ENCODE measurements around the gene TMTC1.
"Not testable (repeated sequence)": the region's sequence is repeated elsewhere in the genome, so short reads cannot be mapped to it uniquely, and the experiment has no call there.

Gene TMTC1

DNA sequence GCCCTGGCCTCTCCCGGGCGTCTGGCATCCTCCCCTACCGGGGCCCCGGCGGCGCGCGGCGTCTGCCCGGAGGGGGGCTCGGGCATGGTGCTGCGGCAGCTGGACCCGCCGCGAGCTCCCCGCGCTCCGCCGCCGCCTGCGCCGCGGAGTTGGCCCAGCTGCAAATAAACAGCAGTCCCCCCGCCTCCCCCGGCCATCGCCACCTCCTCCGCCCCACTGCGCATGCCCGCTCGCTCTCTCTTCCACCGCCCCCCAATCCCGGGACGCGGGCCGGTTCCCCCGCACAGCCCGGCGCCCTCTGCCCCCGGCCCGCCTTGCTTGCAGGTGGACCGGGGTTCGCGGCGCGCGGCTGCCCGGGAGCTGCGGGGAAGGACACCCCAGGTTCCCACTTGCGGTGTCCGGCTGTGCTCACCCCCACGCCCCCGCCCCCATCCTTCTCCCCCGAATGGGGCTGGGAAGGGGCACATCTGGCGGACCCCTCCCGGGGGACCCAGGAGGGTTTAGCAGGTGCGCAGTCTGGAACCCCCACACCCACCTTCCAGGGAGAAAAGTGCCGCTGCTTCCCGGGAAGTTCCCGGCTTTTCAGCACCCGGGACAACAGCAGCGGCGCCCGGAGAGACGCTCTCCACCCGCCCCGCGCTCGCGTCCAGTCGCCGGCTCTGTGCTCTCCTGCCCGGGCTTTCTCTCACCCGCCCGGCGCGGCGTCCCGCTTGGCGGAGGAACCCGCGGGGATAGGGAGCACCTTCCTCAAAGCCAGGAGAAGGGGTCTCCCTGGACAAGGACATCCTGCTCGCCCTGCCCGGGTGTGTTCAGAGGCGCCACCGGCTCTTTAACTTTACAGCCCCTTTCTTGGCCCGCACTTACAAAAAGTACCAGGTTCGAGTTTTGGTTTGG, at the start of gene TMTC1:
Gene TMTC1, minus strand, starts transcription at position 170 of the 894 bp plus-strand sequence. CDS start 191 bp downstream, outside the sequence.
- DNase-seq, result peak; percentile 64

DNA sequence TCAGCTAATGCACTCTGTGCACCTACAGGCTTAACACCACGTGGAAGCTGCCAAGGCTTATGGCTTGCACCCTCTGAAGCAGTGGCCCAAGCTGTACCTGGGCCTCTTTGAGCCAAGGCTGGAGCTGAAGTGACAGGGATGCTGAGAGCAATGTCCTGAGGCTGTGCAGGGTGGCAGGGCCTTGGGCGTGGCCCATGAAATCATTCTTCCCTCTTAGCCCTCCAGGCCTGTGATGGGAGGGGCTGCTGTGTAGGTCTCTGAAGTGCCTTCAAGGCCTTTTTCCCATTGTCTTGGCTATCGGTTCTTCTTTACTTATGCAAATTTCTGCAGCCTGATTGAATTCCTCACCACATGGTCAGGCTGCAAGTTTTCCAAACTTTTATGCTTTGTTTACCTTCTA, 47.4 kb upstream of the TMTC1 start:
- no peak for DNase-seq

DNA sequence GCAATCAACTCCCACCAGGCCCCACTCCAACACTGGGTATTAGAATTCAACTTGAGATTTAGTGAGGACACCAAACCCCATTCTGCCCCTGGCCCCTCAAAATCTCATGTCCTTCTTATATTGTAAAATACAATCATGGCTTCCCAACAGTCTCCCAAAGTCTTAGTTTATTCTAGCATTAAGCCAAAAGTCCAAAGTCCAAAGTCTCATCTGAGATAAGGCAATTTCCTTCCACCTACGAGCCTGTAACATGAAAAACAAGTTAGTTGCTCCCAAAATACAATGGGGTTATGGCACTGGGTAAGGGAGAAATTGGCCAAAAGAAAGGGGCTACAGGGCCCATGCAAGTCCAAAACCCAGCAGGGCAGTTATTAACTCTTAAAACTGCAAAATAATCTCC, 46.6 kb upstream of the TMTC1 start:
- no peak for DNase-seq

DNA sequence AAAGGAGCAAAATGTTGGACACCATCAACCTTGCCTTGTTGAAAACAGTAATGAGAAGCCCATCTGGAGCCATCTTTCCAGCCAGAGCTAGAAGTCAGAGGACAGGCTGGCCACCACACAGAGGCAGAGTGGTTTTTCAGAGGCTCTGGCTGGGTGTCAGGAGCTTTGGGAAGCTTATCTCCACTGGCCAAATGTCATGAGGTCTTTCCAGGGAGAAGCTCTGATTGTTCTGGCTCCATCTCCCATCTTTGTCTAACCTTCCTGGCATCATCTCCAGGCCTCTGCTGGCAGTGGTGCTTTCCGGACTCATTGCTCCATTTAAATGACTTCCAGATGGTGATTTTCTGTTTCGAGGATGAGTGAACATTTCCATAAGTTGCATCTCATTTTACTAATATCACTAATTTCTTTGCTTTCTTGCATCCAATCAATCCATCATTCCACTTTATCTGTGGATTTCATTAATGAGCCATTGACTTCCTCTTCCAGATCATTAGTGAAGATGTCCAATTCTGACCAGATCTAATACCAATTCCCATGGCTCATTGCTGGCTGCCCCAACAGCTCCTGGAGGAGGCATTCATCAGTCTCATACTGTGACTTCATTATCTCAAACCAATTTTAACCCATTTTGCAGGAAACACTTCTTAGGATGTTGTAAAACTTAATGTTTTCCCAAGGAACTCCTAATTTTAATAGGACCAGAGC, 35.3 kb upstream of the TMTC1 start:
- DNase-seq, result no peak

DNA sequence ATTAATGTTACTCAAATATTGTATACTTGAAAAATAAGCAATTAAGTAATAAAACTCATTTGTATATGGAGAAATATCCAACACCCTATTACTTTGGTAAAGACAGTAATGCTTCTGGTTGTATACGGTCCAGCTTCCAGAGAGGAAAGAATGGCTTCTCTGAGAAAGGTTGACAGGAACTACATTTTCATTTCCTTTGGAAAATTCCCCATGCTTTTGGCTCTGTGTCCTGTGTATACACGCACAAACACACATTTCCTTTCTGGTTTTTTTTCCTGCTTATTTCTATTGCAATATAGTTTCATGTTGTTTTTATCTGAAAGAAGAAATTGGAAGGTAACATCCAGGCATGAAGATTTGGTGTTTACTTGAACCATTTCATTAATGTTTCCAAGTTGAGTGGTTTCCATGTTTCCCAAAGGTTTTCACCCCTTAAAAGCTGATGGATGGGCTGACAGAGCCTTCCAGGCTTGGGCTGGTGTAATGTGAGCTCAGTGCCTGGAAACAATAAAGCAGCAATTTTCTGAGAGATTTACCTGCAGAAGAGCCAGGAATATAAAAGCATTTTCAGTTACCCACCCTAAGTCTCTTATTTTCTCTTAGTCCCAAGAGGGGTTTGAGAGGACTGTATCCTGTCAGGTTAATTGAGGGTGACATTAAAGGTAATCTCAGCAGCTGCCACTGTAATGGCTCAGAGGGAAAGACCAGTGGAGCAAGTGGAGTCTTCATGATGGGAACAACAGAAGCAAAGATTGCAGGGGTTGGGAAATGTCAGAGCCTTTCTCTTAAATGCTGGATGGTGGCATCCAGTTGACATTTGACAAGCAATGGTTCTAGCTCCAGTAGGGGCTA, 33.4 kb upstream of the TMTC1 start:
- DNase-seq, result no peak

DNA sequence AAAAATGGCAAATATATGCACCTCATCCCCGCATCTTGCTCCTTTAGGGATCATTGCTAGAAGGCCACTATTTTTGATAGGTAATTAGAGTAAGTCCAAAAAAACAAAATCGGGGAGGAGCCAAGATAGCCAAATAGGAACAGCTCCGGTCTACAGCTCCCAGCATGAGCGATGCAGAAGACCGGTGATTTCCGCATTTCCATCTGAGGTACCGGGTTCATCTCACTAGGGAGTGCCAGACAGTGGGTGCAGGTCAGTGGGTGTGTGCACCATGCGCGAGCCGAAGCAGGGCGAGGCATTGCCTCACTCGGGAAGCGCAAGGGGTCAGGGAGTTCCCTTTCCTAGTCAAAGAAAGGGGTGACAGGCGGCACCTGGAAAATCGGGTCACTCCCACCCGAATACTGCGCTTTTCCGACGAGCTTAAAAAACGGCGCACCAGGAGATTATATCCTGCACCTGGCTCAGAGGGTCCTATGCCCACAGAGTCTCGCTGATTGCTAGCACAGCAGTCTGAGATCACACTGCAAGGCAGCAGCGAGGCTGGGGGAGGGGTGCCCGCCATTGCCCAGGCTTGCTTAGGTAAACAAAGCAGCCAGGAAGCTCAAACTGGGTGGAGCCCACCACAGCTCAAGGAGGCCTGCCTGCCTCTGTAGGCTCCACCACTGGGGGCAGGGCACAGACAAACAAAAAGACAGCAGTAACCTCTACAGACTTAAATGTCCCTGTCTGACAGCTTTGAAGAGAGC, 26.0 kb upstream of the TMTC1 start:
- DNase-seq, result not testable (repeated sequence)

DNA sequence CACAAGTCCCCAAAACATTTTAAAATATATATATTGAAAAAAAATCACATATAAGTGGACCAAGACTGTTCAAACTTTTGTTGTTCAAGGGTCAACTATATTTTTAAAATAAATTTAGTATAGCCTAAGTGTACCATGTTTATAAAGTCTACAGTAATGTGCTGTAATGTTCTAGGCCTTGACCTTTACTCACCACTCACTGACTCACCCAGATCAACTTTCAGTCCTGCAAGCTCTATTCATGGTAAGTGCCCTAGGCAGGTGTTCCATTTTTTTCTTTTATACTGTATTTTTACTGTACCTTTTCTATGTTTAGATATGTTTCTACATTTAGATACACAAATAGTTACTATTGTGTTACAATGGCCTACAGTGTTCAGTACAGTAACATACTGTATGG, 23.4 kb upstream of the TMTC1 start:
- no peak for DNase-seq

DNA sequence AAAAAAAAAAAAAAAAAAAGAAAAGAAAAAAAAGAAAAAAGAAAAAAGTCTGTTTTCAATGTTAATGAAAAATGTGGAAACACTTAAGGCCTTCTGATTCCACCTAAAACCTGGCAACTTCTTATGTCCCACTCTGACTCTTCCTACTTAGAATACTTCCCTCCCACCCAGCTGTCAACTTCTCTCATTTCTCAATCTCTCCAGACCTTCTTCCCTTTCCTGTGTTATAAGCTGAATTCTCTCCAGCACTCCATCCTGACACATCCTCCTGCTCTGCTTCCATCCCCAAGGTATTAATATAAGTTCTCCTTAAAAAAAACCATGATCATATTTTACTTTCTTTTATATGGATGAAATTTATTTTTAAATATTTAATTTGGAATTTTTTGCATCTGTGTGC, 20.3 kb upstream of the TMTC1 start:
- DNase-seq, result no peak

DNA sequence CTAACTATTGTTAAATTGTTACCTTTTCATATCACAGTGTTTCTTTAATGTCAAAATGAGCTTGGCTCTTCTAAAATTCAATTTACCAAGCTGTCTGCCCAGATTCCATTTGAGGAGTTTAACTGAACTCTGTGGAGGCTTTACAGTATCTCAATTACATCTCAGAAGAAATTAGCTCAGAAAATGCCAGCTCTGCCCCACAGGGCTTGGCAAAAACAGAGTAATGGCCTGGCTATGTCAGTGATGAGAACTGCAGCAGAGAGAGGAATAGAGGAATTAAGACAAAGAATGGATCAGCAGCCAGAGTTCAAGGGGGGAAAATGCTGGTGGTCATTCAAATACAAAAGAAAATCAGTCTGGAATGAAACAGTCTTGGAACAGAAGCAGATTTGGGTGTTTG, 15.8 kb upstream of the TMTC1 start:
- no peak for DNase-seq

DNA sequence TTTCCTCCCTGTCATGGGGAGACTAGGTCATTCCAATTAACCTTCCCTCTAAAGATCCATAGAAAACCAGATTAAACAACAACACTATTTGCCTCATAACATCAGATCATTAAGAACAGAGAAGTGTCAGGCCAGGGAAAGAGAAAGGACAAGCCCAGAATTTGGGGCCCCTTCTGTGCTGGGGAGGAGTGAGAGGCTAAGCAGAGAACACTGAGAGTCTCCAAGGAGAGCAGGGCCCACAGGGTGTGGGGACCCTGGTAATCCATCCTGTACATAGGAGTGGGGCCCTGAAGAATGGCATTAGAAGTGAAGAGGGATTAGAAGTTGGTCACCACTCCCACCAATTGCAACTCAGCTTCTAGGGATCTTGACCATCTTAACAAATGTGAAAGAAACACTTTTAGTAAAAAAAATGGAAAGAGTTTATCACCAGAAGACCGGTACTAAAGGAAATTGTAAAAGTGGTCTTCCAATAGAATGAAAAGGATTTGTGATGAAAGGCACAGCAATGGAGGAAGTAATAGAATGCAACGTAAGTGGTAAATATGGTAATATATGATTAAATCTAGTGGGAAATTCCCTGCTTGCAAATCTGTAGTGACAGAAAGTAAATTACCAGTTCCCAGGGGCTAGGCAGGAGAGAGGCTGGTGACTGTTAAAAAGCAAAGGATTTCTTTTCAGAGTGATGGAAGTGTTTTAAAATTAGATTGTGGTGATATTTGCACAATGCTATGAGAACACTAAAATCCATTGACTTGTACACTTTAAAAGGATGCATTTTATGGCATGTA, 14.0 kb upstream of the TMTC1 start:
- no peak for DNase-seq

DNA sequence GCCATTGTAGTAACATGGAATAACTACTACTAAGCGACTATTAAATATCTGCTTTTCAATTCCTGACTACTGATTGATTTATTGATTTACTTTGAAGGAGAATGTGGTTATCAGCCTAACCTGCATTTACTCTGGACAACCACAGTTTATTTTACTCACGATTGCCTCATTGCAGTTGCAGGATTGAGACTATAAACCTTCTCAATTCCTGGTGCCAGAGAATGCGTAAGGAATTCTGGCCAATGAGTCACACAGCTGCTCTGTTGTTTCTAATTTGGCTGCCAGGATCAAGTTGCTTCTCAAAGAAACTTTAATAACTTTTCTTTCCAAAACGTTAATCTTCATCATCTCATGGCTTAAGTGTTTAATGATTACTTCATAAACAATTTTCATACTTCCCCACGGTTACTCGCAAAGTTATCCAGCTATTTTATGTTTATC, 13.1 kb upstream of the TMTC1 start:
- DNase-seq, result no peak

DNA sequence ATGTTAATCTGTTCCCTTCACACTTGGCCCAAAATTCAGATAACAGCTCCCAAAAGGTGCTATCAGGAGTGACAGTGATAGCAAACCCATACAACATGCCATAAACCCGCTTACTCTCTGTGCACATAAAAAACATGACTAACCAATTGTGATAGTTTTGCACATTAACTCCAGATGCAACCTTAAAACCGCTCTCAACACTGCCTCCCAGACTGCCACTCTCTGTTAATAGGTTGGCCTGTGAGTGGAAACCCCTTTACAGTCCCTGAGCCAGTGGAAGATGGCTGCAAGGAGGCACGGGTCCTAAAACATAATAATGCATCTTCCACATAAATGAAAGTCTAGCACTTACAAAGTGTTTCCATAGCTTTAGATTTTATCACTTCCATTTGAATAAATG, 12.0 kb upstream of the TMTC1 start:
- DNase-seq, result no peak

DNA sequence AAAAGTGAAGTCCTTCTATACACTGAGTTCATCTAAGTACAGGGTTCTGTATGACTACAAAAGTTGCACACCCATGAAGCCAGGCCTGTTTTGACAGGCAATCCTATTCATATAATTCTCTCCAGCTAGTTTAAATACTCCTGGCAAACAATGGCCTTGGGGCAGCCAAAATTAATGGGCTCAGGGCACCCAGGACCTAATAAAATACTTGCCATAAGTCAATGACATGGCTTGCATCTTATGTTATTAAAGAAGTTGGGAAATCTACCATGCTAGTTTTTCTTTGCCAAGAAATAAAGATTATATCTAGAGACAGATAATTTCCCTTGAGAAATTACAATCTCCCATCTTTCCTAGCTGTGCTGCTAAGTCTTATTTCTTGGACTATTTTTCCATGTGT, 11.1 kb upstream of the TMTC1 start:
- no peak for DNase-seq

DNA sequence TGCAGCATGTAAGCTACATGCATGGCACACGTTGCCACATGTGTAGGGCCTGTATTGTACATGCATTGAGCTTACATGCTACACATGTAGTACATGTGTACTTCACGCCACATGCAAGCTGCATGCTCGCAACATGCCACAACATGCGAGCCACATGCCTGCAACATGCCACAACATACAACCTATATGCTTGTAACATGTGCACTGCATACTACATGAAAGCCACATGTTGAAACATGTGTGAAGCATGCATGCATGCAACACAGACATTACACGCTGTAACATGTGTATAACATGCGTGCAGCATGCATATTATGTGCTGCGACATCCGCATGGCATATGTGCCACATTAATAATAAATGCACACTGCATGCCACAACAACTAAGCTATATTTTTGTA, 9.1 kb upstream of the TMTC1 start:
- DNase-seq, result no peak

DNA sequence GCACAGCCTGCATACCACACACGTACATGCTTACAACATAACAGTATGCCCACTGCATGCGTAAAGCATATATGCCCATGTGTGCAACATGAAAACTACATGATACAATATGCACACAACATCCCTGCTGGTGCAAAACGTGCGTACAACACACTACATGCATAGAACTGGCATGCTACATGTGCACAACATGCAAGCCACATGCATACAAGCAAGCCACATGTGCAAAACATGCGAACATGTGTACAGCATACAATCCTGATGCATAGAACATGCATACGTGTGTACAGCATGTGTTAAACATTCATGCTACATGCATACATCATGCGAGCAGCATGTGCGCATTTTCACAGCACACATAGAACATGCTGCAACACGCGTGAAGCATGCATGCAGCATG, 8.4 kb upstream of the TMTC1 start:
- DNase-seq, result no peak

DNA sequence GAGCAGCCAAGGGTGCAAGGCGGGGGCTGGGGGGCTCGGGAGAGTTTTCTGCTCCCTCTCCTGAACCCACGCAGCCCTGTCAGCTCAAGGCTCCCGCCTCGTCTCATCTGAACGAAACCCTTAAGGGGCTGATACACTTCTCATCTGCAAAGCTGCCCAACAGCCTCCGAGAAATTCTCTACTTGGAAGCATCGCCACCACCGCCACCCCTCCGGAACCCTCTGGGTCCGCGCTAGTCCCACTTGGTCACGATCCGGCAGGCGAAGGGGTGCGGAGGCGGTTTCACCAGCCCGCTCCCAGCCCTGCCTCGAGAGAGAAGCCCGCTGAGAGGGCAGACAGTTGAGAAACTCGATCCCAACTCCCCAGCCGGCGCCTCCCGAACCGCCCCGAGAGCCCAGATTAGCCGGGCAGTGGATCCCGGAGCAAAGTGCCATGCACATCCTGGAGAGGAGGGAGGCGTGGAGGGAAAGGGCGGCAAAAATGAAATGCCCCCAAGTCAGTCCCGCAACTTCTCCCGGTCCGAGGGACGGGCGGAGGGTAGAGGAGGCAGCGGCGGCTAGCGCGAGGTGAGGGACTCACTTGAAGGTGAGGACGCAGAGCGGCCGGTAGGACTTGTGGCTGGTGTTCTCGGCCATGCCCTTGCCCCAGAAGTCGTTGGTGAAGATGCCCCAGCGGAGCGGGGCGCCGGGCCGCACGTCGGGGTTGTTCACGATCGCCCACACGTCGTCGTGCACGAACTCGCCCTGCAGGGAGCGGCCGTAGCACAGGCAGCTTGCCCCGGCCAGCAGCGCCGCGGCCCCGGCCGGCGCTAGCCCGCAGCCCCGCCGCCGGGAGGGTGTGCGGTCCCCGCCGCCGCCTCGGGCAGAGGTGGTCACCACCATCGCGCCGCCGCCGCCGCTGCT, 620 bp downstream of the TMTC1 start:
- DNase-seq, result peak; percentile 25

DNA sequence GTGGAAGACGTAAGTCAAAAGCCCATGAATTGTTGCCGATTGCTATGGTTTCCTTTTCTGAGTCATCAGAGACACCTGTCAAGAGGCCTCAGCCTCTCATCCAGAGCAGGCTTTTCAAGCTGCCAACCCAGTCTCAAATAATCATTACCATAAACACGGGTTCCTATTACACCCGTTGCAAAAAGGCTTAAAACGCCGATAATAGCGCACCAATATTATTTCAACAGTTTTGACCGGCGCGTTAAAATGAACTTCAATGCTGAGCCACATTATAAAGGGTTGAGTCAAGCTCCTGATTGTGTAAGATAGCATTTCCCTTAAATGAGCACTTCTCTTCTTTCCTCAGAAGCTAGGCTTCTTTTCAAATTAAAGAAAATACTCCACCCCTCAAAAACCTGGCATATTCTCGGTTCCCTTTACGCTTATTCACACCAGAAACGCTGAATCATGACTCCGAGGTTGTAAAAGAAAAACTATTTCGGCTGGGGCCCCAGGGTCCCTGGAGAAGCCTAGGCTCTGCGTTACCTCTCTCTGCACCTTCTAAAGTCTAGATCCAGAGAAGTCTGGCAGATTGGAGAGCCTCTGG, 1.4 kb downstream of the TMTC1 start:
- peak; percentile 28 for DNase-seq

DNA sequence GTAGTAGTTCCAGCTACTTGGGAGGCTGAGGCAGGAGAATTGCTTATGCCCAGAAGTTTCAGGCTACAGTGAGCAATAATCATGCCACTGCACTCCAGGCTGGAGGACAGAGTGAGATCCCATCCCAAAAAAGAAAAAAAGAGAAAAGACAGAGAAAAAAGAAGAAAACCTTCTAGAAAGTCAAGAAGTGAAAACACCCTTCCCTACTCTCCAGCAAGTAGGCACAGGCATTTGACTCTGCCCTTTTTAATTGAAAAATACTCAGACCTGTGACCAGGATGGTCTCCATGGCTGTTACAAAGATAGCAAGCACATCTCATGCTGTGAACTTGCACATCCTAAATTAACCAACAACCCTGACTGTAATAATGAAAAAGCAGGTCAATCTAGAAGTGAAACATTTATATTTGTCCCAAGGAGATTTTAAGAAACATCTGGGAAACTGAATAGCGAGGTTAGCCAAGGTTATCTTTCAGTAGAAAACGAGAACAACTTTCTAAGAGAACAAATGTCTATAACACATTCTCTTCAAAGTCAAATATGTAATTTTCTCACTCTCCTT, 2.0 kb downstream of the TMTC1 start:
- DNase-seq, result no peak

DNA sequence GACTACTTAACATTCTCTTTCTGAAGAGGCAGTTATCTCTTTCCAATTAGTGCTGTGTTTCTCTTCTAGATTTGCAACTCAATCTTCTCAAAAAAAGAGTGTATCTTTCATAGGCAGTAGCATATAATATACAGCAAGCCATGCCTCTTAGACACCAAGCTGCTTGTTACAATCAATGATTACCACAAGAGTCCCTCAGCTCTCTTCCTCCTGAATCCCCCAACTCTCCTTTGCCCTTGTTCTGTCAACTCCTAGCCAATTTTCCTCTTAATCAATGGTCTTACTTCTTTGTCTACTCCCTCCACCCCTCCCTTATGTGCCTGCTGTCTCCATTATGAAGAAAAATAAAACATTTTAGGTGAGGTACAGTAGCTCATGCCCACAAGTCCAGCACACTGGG, 2.6 kb downstream of the TMTC1 start:
- DNase-seq, result no peak

DNA sequence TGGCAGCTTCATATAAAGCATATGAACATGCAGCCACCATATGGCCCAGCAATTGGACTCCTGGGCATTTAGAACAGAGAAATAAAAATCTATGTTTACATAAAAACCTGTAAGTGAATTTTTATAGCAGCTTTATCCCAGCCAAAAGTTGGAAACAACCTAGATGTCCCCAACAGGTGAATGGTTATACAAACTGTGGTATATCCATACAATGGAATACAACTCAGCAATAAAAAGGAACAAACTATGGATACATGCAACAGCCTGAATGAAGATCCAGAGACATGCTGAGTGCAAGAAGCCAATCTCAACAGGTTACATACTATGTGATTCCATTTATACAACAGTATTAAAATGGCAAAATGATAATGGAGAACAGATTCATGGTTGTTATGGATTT, 3.7 kb downstream of the TMTC1 start:
- no peak for DNase-seq

Measured in NCI-H2171 (cell line).